Tibial nerve (tissue), 4 donors: Measurements from ENCODE around the gene NFIA. TPM values are rescaled to one million over a fixed set of nuclear protein-coding genes. Genes with fewer than 3 reads are reported as not detected.

ENCODE experiments used
- DNase-seq, 2 donors: peaks; one replicate each; pipeline ENCODE4 v3.0.0-alpha.2; 2019; ENCODE audit warnings: low spot score in 2 of 2
- H3K27ac ChIP-seq, 4 donors: fragments of 200-600 bp; sonication (generic) in 3 of 4; one replicate each; pipeline ENCODE4 v1.5.1; 2017 to 2019; ENCODE audit warnings: mild to moderate bottlenecking in 1 of 4
- H3K27me3 ChIP-seq, 2 donors: fragments of 200-600 bp; sonication (generic) in 1 of 2; one replicate each; pipeline versions ENCODE4 v1.5.1 to v1.6.0; 2017 to 2019
- H3K36me3 ChIP-seq, 3 donors: fragments of 200-600 bp; sonication (generic); one replicate each; pipeline ENCODE4 v1.5.1; 2018 to 2019
- H3K4me1 ChIP-seq, 4 donors: fragments of 200-600 bp; sonication (generic) in 3 of 4; one replicate each; pipeline ENCODE4 v1.5.1; 2017 to 2019
- H3K4me3 ChIP-seq, 4 donors: fragments of 200-600 bp; sonication (generic) in 3 of 4; one replicate each; pipeline ENCODE4 v1.5.1; 2017 to 2019; ENCODE audit warnings: mild to moderate bottlenecking in 1 of 4, moderate library complexity in 1 of 4
- H3K9me3 ChIP-seq, 4 donors: fragments of 200-600 bp; sonication (generic) in 3 of 4; one replicate each; pipeline ENCODE4 v1.5.1; 2017 to 2019
- CTCF ChIP-seq, 5 experiments: fragments of 200-600 bp in 3 of 5; fragments of 450-650 bp in 2 of 5; sonication (generic) in 3 of 5; IDR thresholded peaks; one replicate each; pipeline ENCODE4 v1.5.1; 2016 to 2019; ENCODE audit warnings: antibody characterized with exemption in 5 of 5, mild to moderate bottlenecking in 3 of 5, moderate library complexity in 2 of 5
- EP300 ChIP-seq, 2 donors: sonication (generic); formaldehyde crosslinking; IDR thresholded peaks; one replicate each; pipeline ENCODE4 v1.6.1; 2017; ENCODE audit warnings: antibody characterized with exemption in 2 of 2, mild to moderate bottlenecking in 1 of 2
- POLR2A ChIP-seq, 2 donors: fragments of 450-650 bp; IDR thresholded peaks; one replicate each; pipeline ENCODE4 v1.6.1; 2017; ENCODE audit warnings: antibody characterized with exemption in 2 of 2, mild to moderate bottlenecking in 2 of 2, moderate library complexity in 2 of 2
- WGBS, 2 donors: methylation state at CpG; one replicate each; pipeline ENCODE4 v1.1.5; 2018; 5-methylcytosine and 5-hydroxymethylcytosine counted together
- total RNA-seq, 4 donors: library from RNA; depleted of rRNA; stranded (reverse); fragments of >200 nt; gene quantifications; one replicate each; pipeline ENCODE4 v1.1.0, GENCODE V29; 2016

Gene NFIA
- total RNA-seq, 4 donors from 2014 or later = 71.2 to 81.4 (median 75.7) TPM

GRCh38 chr1:61357539-61357938 lies 275.2 kb downstream of the NFIA start:
- Histone ChIP-seq H3K4me1 (peaks cover 0 to 15% (median 0%) of the 10 kb centered on the region in 4 donors), H3K27me3 (no peaks in the 10 kb centered on the region), H3K9me3 (no peaks in the 10 kb centered on the region), H3K36me3 (peaks cover 0 to 52% (median 0%) of the 10 kb centered on the region in 3 donors), H3K27ac (no peak overlapping the region), H3K4me3 (no peak overlapping the region)
- no peak for DNase-seq
- WGBS, 2 donors = 83 to 94% methylated on average over 5 of the region's 5 CpGs
- no peak for TF ChIP-seq CTCF (IDR thresholded peaks at IDR 0.05)
- no peak for TF ChIP-seq POLR2A (IDR thresholded peaks at IDR 0.05)
- TF ChIP-seq EP300 (IDR thresholded peaks at IDR 0.05) = no peak

- no peak overlapping the region for H3K4me3 ChIP-seq
- H3K4me1 ChIP-seq = peaks cover 0 to 22% (median 0%) of the 10 kb centered on the region in 4 donors
- no peak for DNase-seq
- no peak overlapping the region for H3K27ac ChIP-seq
- TF ChIP-seq POLR2A (IDR thresholded peaks at IDR 0.05) = no peak
- no peak for TF ChIP-seq CTCF (IDR thresholded peaks at IDR 0.05)
- no peak for TF ChIP-seq EP300 (IDR thresholded peaks at IDR 0.05)
- no peaks in the 10 kb centered on the region for H3K27me3 ChIP-seq
- H3K9me3 ChIP-seq = no peaks in the 10 kb centered on the region
- peaks cover 0 to 40% (median 0%) of the 10 kb centered on the region in 3 donors for H3K36me3 ChIP-seq
- WGBS, 2 donors = 94 to 95% methylated on average over 8 of the region's 8 CpGs
Measured at GRCh38 chr1:61358770-61359455, 276.6 kb downstream of the NFIA start.

- no peak overlapping the region for H3K4me3 ChIP-seq
- H3K27ac ChIP-seq = no peak overlapping the region
- peaks cover 0 to 22% (median 0%) of the 10 kb centered on the region in 4 donors for H3K4me1 ChIP-seq
- H3K27me3 ChIP-seq = no peaks in the 10 kb centered on the region
- H3K9me3 ChIP-seq = no peaks in the 10 kb centered on the region
- WGBS, 2 donors = 97 to 98% methylated on average over 2 of the region's 2 CpGs
- TF ChIP-seq POLR2A (IDR thresholded peaks at IDR 0.05) (no peak), CTCF (IDR thresholded peaks at IDR 0.05) (no peak), EP300 (IDR thresholded peaks at IDR 0.05) (no peak)
- peaks cover 0 to 24% (median 0%) of the 10 kb centered on the region in 3 donors for H3K36me3 ChIP-seq
- DNase-seq = no peak
Measured at GRCh38 chr1:61361931-61362330, 279.6 kb downstream of the NFIA start.

GRCh38 chr1:61362351-61362750 lies 280.0 kb downstream of the NFIA start:
- no peaks in the 10 kb centered on the region for H3K27me3 ChIP-seq
- DNase-seq = no peak
- peaks cover 0 to 28% (median 0%) of the 10 kb centered on the region in 3 donors for H3K36me3 ChIP-seq
- no peaks in the 10 kb centered on the region for H3K9me3 ChIP-seq
- 50 to 55% methylated on average over 2 of the region's 2 CpGs for WGBS, 2 donors
- H3K4me3 ChIP-seq = no peak overlapping the region
- peak overlapping the region in 1 of 4 donors; percentile 39 for H3K27ac ChIP-seq
- no peak for TF ChIP-seq CTCF (IDR thresholded peaks at IDR 0.05)
- TF ChIP-seq EP300 (IDR thresholded peaks at IDR 0.05) = no peak
- no peak for TF ChIP-seq POLR2A (IDR thresholded peaks at IDR 0.05)
- peaks cover 0 to 22% (median 0%) of the 10 kb centered on the region in 4 donors for H3K4me1 ChIP-seq

GRCh38 chr1:61368366-61368765 lies 286.0 kb downstream of the NFIA start:
- Histone ChIP-seq H3K36me3 (peaks cover 0 to 22% (median 0%) of the 10 kb centered on the region in 3 donors), H3K9me3 (no peaks in the 10 kb centered on the region), H3K4me1 (peaks cover 0 to 12% (median 0%) of the 10 kb centered on the region in 4 donors), H3K4me3 (no peak overlapping the region), H3K27ac (no peak overlapping the region), H3K27me3 (no peaks in the 10 kb centered on the region)
- 87 to 91% methylated on average over 2 of the region's 2 CpGs for WGBS, 2 donors
- DNase-seq = no peak
- TF ChIP-seq POLR2A (IDR thresholded peaks at IDR 0.05) (no peak), CTCF (IDR thresholded peaks at IDR 0.05) (no peak), EP300 (IDR thresholded peaks at IDR 0.05) (no peak)
